Fibroblast of villous mesenchyme (primary cell): ENCODE measurements around the gene ADAMTS3. TPM values are rescaled to one million over a fixed set of nuclear protein-coding genes. Genes with fewer than 3 reads are reported as not detected.

ENCODE experiments used
- DNase-seq: peaks from one replicate; pipeline ENCODE4 v3.0.0-alpha.2; 2010; ENCODE audit warnings: low read depth
- H3K4me3 ChIP-seq: 2 replicates; pipeline ENCODE4 v1.5.1; 2011; ENCODE audit warnings: low read depth, mild to moderate bottlenecking, low read length
- CTCF ChIP-seq: IDR thresholded peaks from 2 replicates; pipeline ENCODE4 v1.5.1; 2012; ENCODE audit warnings: low read depth, mild to moderate bottlenecking, low read length; ENCODE audit not compliant: insufficient read depth
- total RNA-seq: library from RNA; depleted of rRNA; stranded (reverse); fragments of >200 nt; gene quantifications from 2 replicates; pipeline ENCODE4 v1.2.3, GENCODE V29; 2012

Gene ADAMTS3
- total RNA-seq, 1 donor, result 3.0 TPM

GRCh38 chr4:72383439-72383838, 185.6 kb downstream of the ADAMTS3 start:
- H3K4me3 ChIP-seq, result no peak overlapping the region
- DNase-seq, result peak; percentile 5
- TF ChIP-seq CTCF, result no peak

GRCh38 chr4:72378901-72379300, 190.1 kb downstream of the ADAMTS3 start:
- no peak overlapping the region for H3K4me3 ChIP-seq
- no peak for DNase-seq
- TF ChIP-seq CTCF, result no peak

DNA sequence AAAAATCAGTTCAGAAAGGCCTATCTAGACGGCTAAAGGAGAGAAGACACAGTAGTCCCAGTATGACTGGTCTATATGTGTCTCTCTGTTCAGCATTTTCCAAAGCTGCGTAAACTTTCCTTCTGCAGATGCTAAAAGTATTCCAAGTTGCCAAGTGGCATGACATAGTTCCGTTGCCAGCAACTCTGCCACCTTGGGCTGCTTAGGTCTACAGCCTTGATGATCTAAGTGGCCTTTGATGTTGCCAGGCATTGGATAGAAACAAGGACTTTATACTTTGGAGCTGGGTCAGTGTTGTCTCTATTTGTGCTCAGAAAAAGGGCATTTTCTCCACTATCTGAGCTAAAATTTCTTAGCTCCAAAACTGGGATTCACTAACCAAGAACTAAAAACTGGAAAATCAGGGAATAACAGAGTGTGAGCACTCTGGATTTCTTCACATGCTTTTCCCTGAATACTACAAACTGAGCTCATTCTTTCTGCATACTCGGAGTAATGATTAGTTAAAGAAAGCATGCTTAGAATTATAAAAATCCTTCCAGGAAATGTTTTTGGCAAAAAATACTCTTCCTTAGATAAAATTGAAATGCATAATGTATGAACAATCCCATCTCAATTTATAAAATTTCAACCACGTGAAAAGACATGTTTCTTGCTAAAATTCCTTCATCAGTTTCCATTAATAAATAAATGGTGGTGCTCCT, 191.4 kb downstream of the ADAMTS3 start:
- TF ChIP-seq CTCF, result no peak
- no peak overlapping the region for H3K4me3 ChIP-seq
- no peak for DNase-seq

GRCh38 chr4:72376901-72377300, 192.1 kb downstream of the ADAMTS3 start:
- H3K4me3 ChIP-seq, result no peak overlapping the region
- no peak for DNase-seq
- TF ChIP-seq CTCF, result no peak

- peak; percentile 8 for DNase-seq
- TF ChIP-seq CTCF, result no peak
Observed at GRCh38 chr4:72375073-72375736, 193.8 kb downstream of the ADAMTS3 start.

DNA sequence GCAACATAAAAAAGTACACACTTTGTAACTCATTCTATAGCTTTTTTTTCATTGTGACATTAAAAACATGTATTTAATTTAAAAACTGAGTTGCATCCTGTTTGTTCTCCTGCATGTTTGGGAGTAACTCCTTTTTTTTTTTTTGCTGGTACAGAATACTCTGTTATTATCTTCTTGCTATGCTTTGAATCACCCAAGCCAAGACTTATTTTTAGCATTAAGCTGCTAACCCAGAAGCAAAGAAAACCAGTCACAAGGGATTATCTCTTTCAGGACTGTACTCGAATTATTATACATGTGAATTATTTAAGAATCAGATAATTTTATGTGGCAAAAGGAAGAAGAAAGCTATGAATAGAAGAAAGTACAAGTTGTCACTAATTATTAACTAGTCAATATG, 194.9 kb downstream of the ADAMTS3 start:
- no peak for DNase-seq

More at GRCh38 chr4:72375073-72375736, 193.8 kb downstream of the ADAMTS3 start:
- H3K4me3 ChIP-seq, result no peak overlapping the region

More for the DNA sequence above, 194.9 kb downstream of the ADAMTS3 start:
- H3K4me3 ChIP-seq, result no peak overlapping the region
- TF ChIP-seq CTCF, result no peak
